ENCODE results near the gene BUD23. TPM values are rescaled to one million over a fixed set of nuclear protein-coding genes. Genes with fewer than 3 reads are reported as not detected.

BUD23 gene
- total RNA-seq, 4 donors from 2014 or later, result 83.9 to 128 (median 114) TPM

DNA sequence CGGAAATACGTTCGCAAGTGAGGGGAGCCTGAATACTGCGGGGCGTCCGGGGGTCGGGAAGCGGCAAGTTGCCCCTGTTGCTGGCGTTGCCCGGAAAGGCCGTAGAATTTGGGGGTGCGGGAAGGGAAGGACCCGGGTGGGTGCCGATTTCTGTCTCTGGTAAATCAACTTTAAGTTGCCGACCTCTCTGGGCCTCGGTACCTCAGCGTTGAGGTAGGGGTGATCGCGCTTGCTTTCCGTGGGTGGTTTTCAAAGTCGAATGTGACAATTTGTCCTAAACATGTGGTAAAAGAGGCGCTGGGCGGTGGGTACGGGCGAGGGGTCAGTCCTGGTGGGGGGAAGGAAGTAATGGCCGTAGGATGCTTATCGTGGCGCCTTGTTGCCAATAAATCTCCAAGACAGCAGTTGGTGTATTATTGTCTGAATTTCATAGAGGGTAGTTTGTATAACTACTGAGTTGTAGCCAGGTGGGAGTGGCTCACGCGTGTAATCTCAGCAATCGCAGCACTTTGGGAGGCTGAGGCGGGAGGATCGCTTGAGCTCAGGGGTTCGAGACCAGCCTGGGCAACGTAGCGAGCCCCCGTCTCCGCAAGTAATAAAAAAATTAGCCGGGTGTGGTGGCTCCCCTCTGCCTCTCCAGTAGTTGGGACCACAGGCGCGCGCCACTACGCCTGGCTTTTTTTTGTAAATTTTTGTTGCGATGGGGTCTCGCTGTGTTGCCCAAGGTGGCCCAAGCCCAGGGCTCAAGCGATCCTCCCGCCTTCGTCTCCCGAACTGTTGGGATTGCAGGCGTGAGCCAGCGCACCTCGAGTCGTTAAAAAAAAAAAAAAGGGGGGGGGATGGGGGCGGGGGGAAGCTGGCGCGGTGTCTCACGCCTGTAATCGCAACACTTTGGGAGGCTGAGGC, 644 bp downstream of the BUD23 start:
- Histone ChIP-seq H3K27ac (peak overlapping the region; percentile 83 to 96 (median 92)), H3K36me3 (peaks cover 0 to 27% of the 10 kb centered on the region in 2 donors), H3K4me3 (peak overlapping the region; percentile 91 to 99 (median 94)), H3K4me1 (peaks cover 34 to 36% of the 10 kb centered on the region in 2 donors), H3K9me3 (no peaks in the 10 kb centered on the region), H3K27me3 (no peaks in the 10 kb centered on the region)
- DNase-seq, result no peak
- ATAC-seq, result peak; percentile 3 to 5
- TF ChIP-seq POLR2A (IDR thresholded peaks at IDR 0.05), result no peak
- TF ChIP-seq CTCF (IDR thresholded peaks at IDR 0.05 in 4 of 5, conservative IDR thresholded peaks at IDR 0.05 in 1 of 5), result no peak
- in situ Hi-C loops (cut with MboI; ENCODE audit: low sequenced_read_pairs in 4 of 4), result no loop called here
- intact Hi-C loops (cut with DNase I; ENCODE audit: low total_unique reads), result loop anchor here (2.0 to 5.0 kb wide), 3 partner anchors 33 to 72 kb away; partner anchors contain the start of genes ABHD11 and STX1A

- Histone ChIP-seq H3K27ac (no peak overlapping the region), H3K4me3 (no peak overlapping the region), H3K27me3 (no peaks in the 10 kb centered on the region), H3K4me1 (peaks cover 26 to 30% of the 10 kb centered on the region in 2 donors), H3K9me3 (no peaks in the 10 kb centered on the region), H3K36me3 (peaks cover 0 to 38% of the 10 kb centered on the region in 2 donors)
- in situ Hi-C loops (cut with MboI; ENCODE audit: low sequenced_read_pairs in 4 of 4) (no loop called here), intact Hi-C loops (cut with DNase I; ENCODE audit: low total_unique reads) (no loop called here)
- TF ChIP-seq POLR2A (IDR thresholded peaks at IDR 0.05), result no peak
- no peak for TF ChIP-seq CTCF (IDR thresholded peaks at IDR 0.05 in 4 of 5, conservative IDR thresholded peaks at IDR 0.05 in 1 of 5)
- no peak for ATAC-seq
- no peak for DNase-seq
Observed at GRCh38 chr7:73685311-73685710, 1.9 kb downstream of the BUD23 start.

DNA sequence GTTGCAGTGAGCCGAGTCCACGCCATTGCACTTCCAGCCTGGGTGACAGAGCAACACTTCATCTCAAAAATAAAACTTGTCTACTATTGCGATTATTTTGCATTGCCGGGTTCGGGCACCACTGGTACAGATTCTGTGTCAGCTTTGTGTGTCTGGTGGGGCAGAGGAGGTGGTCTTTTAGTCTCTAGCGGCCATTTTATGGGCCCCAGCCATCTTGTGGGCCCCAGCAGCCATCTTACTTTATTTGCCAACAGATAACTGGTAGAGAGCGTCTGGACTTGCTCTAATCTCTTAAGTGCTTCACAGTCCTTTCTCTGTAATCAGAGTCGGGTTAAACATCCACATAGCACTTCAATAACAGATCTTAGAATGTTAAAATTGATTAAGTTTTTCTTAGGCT, 4.9 kb downstream of the BUD23 start:
- H3K4me3 ChIP-seq, result no peak overlapping the region
- ATAC-seq (no peak), DNase-seq (no peak)
- TF ChIP-seq POLR2A (IDR thresholded peaks at IDR 0.05), result no peak
- no peak for TF ChIP-seq CTCF (IDR thresholded peaks at IDR 0.05 in 4 of 5, conservative IDR thresholded peaks at IDR 0.05 in 1 of 5)
- intact Hi-C loops (cut with DNase I; ENCODE audit: low total_unique reads) (no loop called here), in situ Hi-C loops (cut with MboI; ENCODE audit: low sequenced_read_pairs in 4 of 4) (no loop called here)
- peaks cover 0 to 65% of the 10 kb centered on the region in 2 donors for H3K36me3 ChIP-seq
- H3K27me3 ChIP-seq, result no peaks in the 10 kb centered on the region
- no peaks in the 10 kb centered on the region for H3K9me3 ChIP-seq
- H3K4me1 ChIP-seq, result peaks cover 0 to 6% of the 10 kb centered on the region in 2 donors
- no peak overlapping the region for H3K27ac ChIP-seq

- ATAC-seq (no peak), DNase-seq (no peak)
- TF ChIP-seq CTCF (IDR thresholded peaks at IDR 0.05 in 4 of 5, conservative IDR thresholded peaks at IDR 0.05 in 1 of 5), result no peak
- TF ChIP-seq POLR2A (IDR thresholded peaks at IDR 0.05), result no peak
- no peaks in the 10 kb centered on the region for H3K27me3 ChIP-seq
- H3K9me3 ChIP-seq, result no peaks in the 10 kb centered on the region
- intact Hi-C loops (cut with DNase I; ENCODE audit: low total_unique reads), result no loop called here
- no peak overlapping the region for H3K27ac ChIP-seq
- H3K36me3 ChIP-seq, result peaks cover 0 to 88% of the 10 kb centered on the region in 2 donors
- no peaks in the 10 kb centered on the region for H3K4me1 ChIP-seq
- H3K4me3 ChIP-seq, result no peak overlapping the region
- in situ Hi-C loops (cut with MboI; ENCODE audit: low sequenced_read_pairs in 4 of 4), result no loop called here
Observed at GRCh38 chr7:73690646-73691045, 7.2 kb downstream of the BUD23 start.
